ENCODE results near the gene CAPN15. TPM values are rescaled to one million over a fixed set of nuclear protein-coding genes. Genes with fewer than 3 reads are reported as not detected.

The CAPN15 gene
- total RNA-seq, 4 donors from 2014 or later = 22.3 to 37.8 (median 27.4) TPM

DNA sequence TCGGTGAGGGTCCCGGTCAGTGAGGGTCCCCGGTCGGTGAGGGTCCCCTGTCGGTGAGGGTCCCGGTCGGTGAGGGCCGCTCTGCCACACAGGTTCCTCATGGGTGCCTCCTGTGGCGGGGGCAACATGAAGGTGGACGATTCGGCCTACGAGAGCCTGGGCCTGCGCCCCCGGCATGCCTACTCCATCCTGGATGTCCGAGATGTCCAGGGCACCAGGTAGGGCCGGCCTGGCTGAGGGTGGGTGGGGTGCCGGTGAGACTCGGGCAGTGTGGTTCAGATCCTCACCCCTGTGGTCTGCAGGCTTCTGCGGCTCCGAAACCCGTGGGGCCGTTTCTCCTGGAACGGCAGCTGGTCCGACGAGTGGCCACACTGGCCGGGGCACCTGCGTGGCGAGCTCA is 23.7 kb downstream of the CAPN15 start:
- Histone ChIP-seq H3K27ac (no peak overlapping the region), H3K4me3 (no peak overlapping the region), H3K9me3 (no peaks in the 10 kb centered on the region), H3K4me1 (no peaks in the 10 kb centered on the region), H3K36me3 (peaks cover 0 to 37% of the 10 kb centered on the region in 2 donors), H3K27me3 (no peaks in the 10 kb centered on the region)
- ATAC-seq (no peak), DNase-seq (no peak)
- in situ Hi-C loops (cut with MboI; ENCODE audit: low sequenced_read_pairs in 4 of 4) = no loop called here
- intact Hi-C loops (cut with DNase I; ENCODE audit: low total_unique reads) = no loop called here
- TF ChIP-seq, protein P1, sequence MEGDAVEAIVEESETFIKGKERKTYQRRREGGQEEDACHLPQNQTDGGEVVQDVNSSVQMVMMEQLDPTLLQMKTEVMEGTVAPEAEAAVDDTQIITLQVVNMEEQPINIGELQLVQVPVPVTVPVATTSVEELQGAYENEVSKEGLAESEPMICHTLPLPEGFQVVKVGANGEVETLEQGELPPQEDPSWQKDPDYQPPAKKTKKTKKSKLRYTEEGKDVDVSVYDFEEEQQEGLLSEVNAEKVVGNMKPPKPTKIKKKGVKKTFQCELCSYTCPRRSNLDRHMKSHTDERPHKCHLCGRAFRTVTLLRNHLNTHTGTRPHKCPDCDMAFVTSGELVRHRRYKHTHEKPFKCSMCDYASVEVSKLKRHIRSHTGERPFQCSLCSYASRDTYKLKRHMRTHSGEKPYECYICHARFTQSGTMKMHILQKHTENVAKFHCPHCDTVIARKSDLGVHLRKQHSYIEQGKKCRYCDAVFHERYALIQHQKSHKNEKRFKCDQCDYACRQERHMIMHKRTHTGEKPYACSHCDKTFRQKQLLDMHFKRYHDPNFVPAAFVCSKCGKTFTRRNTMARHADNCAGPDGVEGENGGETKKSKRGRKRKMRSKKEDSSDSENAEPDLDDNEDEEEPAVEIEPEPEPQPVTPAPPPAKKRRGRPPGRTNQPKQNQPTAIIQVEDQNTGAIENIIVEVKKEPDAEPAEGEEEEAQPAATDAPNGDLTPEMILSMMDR (IDR thresholded peaks at IDR 0.05 in 4 of 5, conservative IDR thresholded peaks at IDR 0.05 in 1 of 5) = no peak
- TF ChIP-seq POLR2A (IDR thresholded peaks at IDR 0.05) = no peak

- intact Hi-C loops (cut with DNase I; ENCODE audit: low total_unique reads) (no loop called here), in situ Hi-C loops (cut with MboI; ENCODE audit: low sequenced_read_pairs in 4 of 4) (no loop called here)
- no peak overlapping the region for H3K27ac ChIP-seq
- H3K36me3 ChIP-seq = peaks cover 0 to 37% of the 10 kb centered on the region in 2 donors
- H3K9me3 ChIP-seq = no peaks in the 10 kb centered on the region
- TF ChIP-seq, protein P1 (IDR thresholded peaks at IDR 0.05 in 4 of 5, conservative IDR thresholded peaks at IDR 0.05 in 1 of 5) = no peak
- TF ChIP-seq POLR2A (IDR thresholded peaks at IDR 0.05) = no peak
- no peaks in the 10 kb centered on the region for H3K27me3 ChIP-seq
- no peak overlapping the region for H3K4me3 ChIP-seq
- no peaks in the 10 kb centered on the region for H3K4me1 ChIP-seq
- ATAC-seq (no peak), DNase-seq (no peak)
Observed at GRCh38 chr16:552171-552570, 24.7 kb downstream of the CAPN15 start.

DNA sequence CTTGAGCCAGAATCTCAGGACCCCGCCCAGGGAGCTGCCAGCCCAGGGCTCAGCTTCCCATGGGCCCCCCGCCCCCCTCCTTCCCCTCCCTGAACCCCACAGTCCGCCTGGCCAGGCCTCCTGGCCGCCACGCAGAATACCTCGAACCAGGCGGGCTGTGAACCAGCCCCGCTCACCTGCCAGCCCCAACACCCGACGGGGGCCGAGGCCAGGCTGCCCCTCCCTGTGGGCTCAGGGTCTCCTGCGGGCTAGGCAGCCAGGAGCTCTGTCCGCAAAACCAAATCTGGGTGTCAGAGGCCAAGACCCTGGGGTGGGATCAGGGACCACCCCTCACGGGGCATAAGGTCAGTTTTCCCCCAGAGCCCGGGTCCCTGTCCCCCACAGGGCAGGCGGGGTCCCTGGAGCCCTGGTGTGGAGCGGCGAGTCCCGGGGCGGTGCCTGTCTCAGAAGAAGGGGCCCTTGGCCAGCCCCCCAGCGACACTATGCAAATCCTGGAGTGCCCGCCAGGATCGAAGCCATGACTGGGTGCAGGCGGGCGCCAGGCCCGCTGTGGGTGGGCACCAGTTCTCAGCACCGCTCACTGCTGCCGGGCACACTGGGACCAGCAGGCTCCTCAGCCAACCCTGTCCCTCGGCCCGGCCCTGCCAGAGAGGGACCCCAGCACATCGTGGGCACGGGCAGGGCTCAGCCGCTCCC is 26.2 kb downstream of the CAPN15 start:
- no peak overlapping the region for H3K27ac ChIP-seq
- in situ Hi-C loops (cut with MboI; ENCODE audit: low sequenced_read_pairs in 4 of 4) (no loop called here), intact Hi-C loops (cut with DNase I; ENCODE audit: low total_unique reads) (no loop called here)
- peaks cover 0 to 30% of the 10 kb centered on the region in 2 donors for H3K36me3 ChIP-seq
- H3K4me1 ChIP-seq = no peaks in the 10 kb centered on the region
- TF ChIP-seq, protein P1 (IDR thresholded peaks at IDR 0.05 in 4 of 5, conservative IDR thresholded peaks at IDR 0.05 in 1 of 5) = no peak
- no peak for TF ChIP-seq POLR2A (IDR thresholded peaks at IDR 0.05)
- no peak overlapping the region for H3K4me3 ChIP-seq
- DNase-seq (no peak), ATAC-seq (no peak)
- H3K9me3 ChIP-seq = no peaks in the 10 kb centered on the region
- peaks cover 4 to 6% (median 6%) of the 10 kb centered on the region in 3 donors for H3K27me3 ChIP-seq

- Histone ChIP-seq H3K9me3 (no peaks in the 10 kb centered on the region), H3K36me3 (peaks cover 0 to 28% of the 10 kb centered on the region in 2 donors), H3K27ac (no peak overlapping the region), H3K4me1 (no peaks in the 10 kb centered on the region), H3K4me3 (no peak overlapping the region), H3K27me3 (peaks cover 8 to 10% (median 9%) of the 10 kb centered on the region in 3 donors)
- in situ Hi-C loops (cut with MboI; ENCODE audit: low sequenced_read_pairs in 4 of 4) = no loop called here
- no peak for ATAC-seq
- no peak for DNase-seq
- TF ChIP-seq, protein P1 (IDR thresholded peaks at IDR 0.05 in 4 of 5, conservative IDR thresholded peaks at IDR 0.05 in 1 of 5) = no peak
- no peak for TF ChIP-seq POLR2A (IDR thresholded peaks at IDR 0.05)
- intact Hi-C loops (cut with DNase I; ENCODE audit: low total_unique reads) = no loop called here
Observed at GRCh38 chr16:554297-554621, 26.7 kb downstream of the CAPN15 start.
